Rectal smooth muscle tissue (tissue), 1 donor: Measurements from ENCODE around the gene DUOXA2.

Source experiments
- H3K27ac ChIP-seq: one replicate; pipeline ENCODE4 v1.7.0; 2013; ENCODE audit warnings: low read depth, low read length, inconsistent platforms
- H3K27me3 ChIP-seq: one replicate; pipeline ENCODE4 v1.7.0; 2013; ENCODE audit warnings: low read length; ENCODE audit not compliant: control insufficient read depth, insufficient read depth
- H3K36me3 ChIP-seq: one replicate; pipeline ENCODE4 v1.7.0; 2013; ENCODE audit warnings: low read length; ENCODE audit not compliant: control insufficient read depth, insufficient read depth
- H3K4me1 ChIP-seq: one replicate; pipeline ENCODE4 v1.7.0; 2013; ENCODE audit warnings: low read length; ENCODE audit not compliant: control insufficient read depth, insufficient read depth
- H3K4me3 ChIP-seq: one replicate; pipeline ENCODE4 v1.7.0; 2013; ENCODE audit warnings: low read length
- H3K9ac ChIP-seq: one replicate; pipeline ENCODE4 v1.7.0; 2013; ENCODE audit warnings: low read length

Gene DUOXA2

DNA sequence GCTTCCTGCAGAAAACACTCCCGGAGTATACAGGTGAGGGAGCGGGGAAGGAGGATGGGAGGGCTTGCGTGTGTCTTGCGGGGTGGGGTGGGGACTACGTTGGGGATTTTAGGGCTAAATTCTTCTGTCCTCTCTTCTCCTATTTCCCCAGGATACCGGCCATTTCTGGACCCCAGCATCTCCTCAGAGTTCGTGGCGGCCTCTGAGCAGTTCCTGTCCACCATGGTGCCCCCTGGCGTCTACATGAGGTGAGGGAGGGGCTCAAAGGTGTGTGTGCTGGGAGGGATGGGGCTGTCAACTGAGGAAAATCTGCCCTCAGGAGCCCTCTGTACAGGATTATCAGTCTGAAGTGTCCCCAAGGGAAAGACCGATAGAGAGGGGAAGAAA is 22.2 kb downstream of the DUOXA2 start:
- Histone ChIP-seq H3K27me3 (peaks cover 17% of the 10 kb centered on the region), H3K9ac (no peak overlapping the region), H3K4me3 (no peak overlapping the region), H3K27ac (no peak overlapping the region), H3K4me1 (no peaks in the 10 kb centered on the region), H3K36me3 (no peaks in the 10 kb centered on the region)

DNA sequence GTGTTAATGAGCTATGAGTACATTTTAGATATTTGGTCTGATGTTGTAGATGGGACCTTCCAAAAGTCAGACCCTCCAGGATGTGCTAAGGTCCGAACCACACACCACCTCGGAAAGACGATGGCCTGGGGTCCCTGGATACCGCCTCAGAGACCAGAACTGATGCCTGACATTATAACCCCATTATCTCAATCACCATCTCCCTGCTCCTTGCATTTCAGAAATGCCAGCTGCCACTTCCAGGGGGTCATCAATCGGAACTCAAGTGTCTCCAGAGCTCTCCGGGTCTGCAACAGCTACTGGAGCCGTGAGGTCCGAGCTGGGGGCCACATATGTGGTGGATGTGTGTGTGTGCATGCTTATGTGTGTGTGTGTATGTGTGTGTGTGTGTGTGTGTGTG is 23.6 kb downstream of the DUOXA2 start:
- Histone ChIP-seq H3K27me3 (peaks cover 17% of the 10 kb centered on the region), H3K4me1 (no peaks in the 10 kb centered on the region)

DNA sequence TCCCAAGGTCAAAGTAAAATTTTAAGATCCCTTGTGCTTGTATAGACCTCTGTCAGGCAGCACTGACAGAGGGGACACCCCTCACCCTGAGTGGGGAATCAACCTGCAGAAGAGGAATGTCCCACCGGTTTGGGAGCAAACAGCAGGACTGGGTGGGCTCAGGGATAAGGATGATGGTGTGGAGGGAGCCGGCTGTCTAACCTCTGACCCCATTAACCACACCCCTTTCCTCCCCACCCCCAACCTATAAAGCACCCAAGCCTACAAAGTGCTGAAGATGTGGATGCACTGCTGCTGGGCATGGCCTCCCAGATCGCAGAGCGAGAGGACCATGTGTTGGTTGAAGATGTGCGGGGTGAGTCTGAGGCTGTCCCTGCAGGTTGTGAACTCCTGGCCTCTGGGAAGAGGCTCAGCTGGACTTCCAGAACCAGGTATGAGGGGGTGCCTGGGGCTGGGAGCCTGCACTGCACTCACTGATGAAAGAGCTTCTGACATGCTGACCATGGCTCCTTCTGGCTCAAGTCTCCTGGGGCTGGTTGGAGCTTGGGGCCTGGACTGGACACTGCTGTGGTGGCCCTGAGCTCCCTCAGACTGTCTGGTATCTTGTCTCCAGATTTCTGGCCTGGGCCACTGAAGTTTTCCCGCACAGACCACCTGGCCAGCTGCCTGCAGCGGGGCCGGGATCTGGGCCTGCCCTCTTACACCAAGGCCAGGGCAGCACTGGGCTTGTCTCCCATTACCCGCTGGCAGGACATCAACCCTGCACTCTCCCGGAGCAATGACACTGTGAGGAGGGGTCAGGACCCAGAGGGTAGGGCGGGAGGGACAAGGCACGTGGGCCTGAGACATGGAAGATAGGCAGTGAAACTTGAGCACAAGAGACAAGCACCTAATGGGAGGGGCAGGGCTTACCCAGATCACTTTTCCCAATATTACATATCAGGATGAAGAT is 25.0 kb downstream of the DUOXA2 start:
- no peak overlapping the region for H3K27ac ChIP-seq
- H3K4me3 ChIP-seq = no peak overlapping the region
- no peaks in the 10 kb centered on the region for H3K4me1 ChIP-seq
- H3K36me3 ChIP-seq = no peaks in the 10 kb centered on the region
- H3K9ac ChIP-seq = no peak overlapping the region
- H3K27me3 ChIP-seq = peaks cover 16% of the 10 kb centered on the region

More for the DNA sequence above, 23.6 kb downstream of the DUOXA2 start:
- Histone ChIP-seq H3K9ac (no peak overlapping the region), H3K36me3 (no peaks in the 10 kb centered on the region), H3K4me3 (no peak overlapping the region), H3K27ac (no peak overlapping the region)

DNA sequence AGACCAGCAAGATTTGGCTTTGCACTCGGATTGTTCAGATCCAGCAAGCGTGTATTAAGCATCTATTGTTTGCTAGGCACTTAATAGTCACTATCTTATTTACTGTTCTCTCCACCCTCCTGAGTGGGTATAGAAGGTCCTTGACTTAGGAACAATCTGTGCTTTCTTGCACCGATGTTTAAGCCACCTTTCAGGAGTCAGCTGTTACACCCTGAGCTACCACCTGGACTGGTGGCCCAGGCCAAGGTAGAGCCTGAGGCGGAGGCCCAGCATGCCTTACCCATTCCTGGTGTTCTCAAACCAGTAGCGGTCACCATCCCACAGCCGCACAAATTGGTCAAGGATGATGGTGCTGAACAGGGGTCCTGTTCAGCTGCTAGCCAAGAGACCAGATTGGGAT is 25.6 kb downstream of the DUOXA2 start:
- Histone ChIP-seq H3K4me1 (no peaks in the 10 kb centered on the region), H3K9ac (no peak overlapping the region), H3K27ac (no peak overlapping the region), H3K27me3 (peaks cover 9% of the 10 kb centered on the region), H3K36me3 (no peaks in the 10 kb centered on the region), H3K4me3 (no peak overlapping the region)

DNA sequence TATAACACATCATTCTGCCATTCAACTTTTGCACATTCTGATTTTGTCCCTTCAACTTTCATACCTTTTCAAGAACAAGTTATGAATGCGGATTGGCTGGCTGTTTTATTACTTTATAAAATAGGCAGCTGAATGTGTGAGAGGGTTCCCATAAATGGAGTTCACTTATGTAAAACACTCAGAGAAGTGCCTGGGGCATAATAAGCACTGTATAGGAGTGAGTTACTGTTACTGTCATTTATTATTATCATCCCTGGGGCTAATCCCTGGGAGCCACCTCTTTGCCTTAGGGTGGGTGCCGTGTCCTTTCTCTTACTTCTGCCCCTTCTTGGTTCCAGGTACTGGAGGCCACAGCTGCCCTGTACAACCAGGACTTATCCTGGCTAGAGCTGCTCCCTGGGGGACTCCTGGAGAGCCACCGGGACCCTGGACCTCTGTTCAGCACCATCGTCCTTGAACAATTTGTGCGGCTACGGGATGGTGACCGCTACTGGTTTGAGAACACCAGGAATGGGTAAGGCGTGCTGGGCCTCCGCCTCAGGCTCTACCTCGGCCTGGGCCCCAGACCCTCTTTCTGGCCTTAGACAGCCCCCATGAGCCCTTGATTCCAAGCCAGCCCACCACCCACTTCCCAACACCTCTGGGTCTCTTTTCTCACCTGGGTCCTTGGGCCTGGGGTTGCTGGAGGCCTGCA is 26.6 kb downstream of the DUOXA2 start:
- peaks cover 6% of the 10 kb centered on the region for H3K27me3 ChIP-seq

DNA sequence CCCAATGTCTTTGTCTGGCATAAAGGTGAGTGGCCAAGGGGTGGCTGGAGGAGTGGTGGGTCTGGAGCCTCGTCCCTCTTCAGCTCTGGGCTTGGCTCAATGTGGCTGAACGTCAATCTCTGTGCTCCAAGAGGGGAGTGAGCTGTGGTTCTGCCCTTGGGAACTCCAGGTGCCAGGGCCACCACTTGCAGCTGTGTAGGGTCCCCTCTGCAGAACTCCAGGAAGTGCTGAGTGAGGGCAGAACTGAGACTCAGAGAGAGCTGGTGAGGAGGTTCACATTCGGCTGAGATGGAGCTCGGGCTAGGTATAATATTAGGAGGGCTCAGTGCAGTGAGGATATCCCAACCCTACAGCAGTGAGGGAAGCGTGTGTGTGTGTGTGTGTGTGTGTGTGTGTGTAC is 27.3 kb downstream of the DUOXA2 start:
- Histone ChIP-seq H3K36me3 (no peaks in the 10 kb centered on the region), H3K4me1 (no peaks in the 10 kb centered on the region), H3K27ac (no peak overlapping the region), H3K27me3 (peaks cover 1% of the 10 kb centered on the region), H3K9ac (no peak overlapping the region), H3K4me3 (no peak overlapping the region)

More for the DNA sequence above, 26.6 kb downstream of the DUOXA2 start:
- Histone ChIP-seq H3K4me3 (no peak overlapping the region), H3K27ac (no peak overlapping the region), H3K4me1 (no peaks in the 10 kb centered on the region), H3K36me3 (no peaks in the 10 kb centered on the region), H3K9ac (no peak overlapping the region)

DNA sequence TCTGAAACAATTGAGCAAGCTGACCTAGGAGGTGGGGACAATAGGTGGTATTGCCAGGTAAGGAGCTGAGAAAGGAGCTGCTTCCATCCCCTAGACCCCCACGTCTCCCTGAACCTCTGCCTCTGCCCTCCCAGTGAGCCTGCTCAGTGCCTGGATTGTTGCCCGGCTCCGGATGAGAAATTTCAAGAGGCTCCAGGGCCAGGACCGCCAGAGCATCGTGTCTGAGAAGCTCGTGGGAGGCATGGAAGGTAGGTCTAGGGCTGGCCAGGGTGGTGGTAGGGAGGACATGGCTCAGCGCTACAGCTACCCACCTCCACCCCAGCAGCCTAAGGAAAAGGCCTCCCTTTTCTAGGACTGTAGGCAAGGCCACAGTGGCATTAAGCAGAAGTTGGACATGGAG is 28.9 kb downstream of the DUOXA2 start:
- no peaks in the 10 kb centered on the region for H3K36me3 ChIP-seq
- no peaks in the 10 kb centered on the region for H3K4me1 ChIP-seq
- no peak overlapping the region for H3K4me3 ChIP-seq
- H3K27me3 ChIP-seq = no peaks in the 10 kb centered on the region
- no peak overlapping the region for H3K27ac ChIP-seq
- H3K9ac ChIP-seq = no peak overlapping the region

DNA sequence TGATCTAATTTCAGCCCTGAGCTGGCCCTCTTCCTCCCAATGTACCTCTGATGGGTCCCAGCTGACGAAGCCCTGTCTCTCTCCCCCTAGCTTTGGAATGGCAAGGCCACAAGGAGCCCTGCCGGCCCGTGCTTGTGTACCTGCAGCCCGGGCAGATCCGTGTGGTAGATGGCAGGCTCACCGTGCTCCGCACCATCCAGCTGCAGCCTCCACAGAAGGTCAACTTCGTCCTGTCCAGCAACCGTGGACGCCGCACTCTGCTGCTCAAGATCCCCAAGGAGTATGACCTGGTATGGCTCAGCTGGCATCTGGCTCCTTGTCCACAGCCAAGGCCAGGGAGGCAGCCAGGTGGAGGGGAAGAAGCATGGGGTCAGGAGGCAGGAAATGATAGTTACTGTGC is 29.8 kb downstream of the DUOXA2 start:
- Histone ChIP-seq H3K4me1 (no peaks in the 10 kb centered on the region), H3K9ac (no peak overlapping the region), H3K27me3 (no peaks in the 10 kb centered on the region), H3K36me3 (no peaks in the 10 kb centered on the region), H3K27ac (no peak overlapping the region), H3K4me3 (no peak overlapping the region)

DNA sequence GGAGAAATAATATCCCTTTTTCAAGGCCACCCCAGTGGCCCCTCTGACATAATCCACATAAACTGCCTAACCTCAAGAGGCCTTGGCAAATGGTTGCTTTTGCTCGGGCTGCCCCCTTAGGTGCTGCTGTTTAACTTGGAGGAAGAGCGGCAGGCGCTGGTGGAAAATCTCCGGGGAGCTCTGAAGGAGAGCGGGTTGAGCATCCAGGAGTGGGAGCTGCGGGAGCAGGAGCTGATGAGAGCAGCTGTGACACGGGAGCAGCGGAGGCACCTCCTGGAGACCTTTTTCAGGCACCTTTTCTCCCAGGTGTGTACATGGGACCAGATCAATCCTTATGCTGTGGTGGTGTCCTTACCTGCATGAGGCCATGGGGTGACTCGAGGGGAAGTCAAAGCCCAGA is 30.6 kb downstream of the DUOXA2 start:
- Histone ChIP-seq H3K27ac (no peak overlapping the region), H3K9ac (no peak overlapping the region), H3K4me3 (no peak overlapping the region), H3K4me1 (no peaks in the 10 kb centered on the region), H3K27me3 (no peaks in the 10 kb centered on the region), H3K36me3 (no peaks in the 10 kb centered on the region)

DNA sequence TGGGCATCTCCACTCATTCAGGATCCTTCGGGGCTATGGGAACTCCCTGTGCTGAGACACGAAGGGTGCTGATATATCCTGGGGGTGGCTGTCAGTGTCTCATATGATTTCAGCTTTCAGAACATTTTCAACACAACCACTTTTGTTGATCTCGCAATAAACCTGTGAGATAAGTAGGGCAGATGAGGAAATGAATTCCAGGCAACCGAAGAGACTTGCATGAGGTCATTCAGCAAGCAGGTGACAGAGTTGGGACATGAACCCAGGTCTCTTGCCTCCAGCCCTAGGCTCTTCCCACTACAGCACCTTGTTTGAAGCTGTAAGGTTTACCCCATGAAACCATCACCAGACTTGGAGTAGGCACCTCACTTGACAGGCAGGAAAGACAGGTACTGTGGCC is 32.3 kb downstream of the DUOXA2 start:
- Histone ChIP-seq H3K27ac (no peak overlapping the region), H3K4me3 (no peak overlapping the region), H3K9ac (no peak overlapping the region), H3K4me1 (no peaks in the 10 kb centered on the region), H3K27me3 (no peaks in the 10 kb centered on the region), H3K36me3 (no peaks in the 10 kb centered on the region)

DNA sequence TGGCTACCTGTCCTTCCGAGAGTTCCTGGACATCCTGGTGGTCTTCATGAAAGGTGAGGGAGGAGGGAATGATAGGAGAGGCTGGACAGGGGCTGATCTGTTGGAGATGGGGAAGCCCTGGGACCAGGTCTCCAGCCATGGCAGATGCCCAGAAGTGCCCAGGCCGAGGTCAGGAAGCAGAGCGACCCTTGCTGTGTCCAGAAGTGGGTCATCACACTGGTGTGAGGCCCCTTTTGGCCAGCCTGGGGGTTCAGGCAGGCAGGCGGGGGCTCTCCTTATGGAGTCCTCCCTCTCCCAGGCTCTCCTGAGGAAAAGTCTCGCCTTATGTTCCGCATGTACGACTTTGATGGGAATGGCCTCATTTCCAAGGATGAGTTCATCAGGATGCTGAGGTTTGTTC is 33.5 kb downstream of the DUOXA2 start:
- Histone ChIP-seq H3K27me3 (no peaks in the 10 kb centered on the region), H3K36me3 (no peaks in the 10 kb centered on the region), H3K4me3 (no peak overlapping the region), H3K4me1 (no peaks in the 10 kb centered on the region), H3K27ac (no peak overlapping the region), H3K9ac (no peak overlapping the region)

DNA sequence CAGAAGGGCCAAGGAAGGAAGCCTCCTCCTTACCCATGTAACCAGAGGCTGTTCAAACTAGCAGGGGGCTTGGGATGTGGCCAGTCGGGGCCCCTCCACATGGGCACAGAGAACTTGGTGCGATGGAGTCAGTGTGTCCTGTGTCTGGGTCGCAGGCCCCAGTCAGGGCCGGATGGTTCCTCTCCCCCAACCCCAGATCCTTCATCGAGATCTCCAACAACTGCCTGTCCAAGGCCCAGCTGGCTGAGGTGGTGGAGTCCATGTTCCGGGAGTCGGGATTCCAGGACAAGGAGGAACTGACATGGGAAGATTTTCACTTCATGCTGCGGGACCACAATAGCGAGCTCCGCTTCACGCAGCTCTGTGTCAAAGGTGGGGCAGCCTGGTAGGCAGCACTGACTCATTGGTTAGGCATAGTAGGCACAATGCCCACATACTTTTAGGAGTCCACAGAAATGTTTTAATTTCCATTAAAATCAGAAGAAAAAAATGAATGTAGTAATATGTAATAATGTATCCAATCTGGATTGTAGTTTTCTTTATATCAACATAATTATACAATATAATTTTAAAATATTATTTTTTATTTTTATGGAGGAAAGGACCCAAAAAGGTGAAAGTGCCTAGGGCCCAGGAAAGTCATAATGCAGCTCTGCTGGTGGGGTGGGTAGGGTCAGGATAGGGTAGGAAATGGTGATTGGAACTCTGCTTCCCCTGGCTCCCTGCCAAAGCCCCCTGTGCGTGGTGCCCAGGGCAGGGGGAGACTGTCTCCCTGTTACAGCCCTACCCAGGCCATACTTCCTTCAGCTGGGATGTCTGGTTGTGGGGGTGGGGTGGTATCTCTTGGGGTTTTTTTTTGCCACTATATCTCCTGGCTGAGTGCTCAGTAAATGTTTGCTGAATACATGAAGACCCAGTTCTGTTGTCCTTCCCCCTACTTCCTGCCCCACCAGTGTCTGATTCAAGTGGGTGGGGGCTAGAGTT is 34.2 kb downstream of the DUOXA2 start:
- H3K4me1 ChIP-seq = no peaks in the 10 kb centered on the region
- no peak overlapping the region for H3K4me3 ChIP-seq
- no peak overlapping the region for H3K9ac ChIP-seq
- H3K36me3 ChIP-seq = no peaks in the 10 kb centered on the region
- no peaks in the 10 kb centered on the region for H3K27me3 ChIP-seq
- H3K27ac ChIP-seq = no peak overlapping the region
